Karpas-422 (cell line): ENCODE data around the gene GRK6. TPM values are rescaled to one million over a fixed set of nuclear protein-coding genes. Genes with fewer than 3 reads are reported as not detected.

ENCODE experiments used
- DNase-seq: peaks from one replicate; pipeline ENCODE4 v3.0.0-alpha.2; 2015
- H2AFZ ChIP-seq: fragments of 200-600 bp; sonication (generic); 2 replicates; pipeline ENCODE4 v1.6.1; 2014; ENCODE audit warnings: antibody characterized with exemption, low read length, mixed read lengths
- H3K27ac ChIP-seq: fragments of 200-600 bp; sonication (generic); 2 replicates; pipeline ENCODE4 v1.5.1; 2014; ENCODE audit warnings: mild to moderate bottlenecking, low read length, moderate library complexity
- H3K27me3 ChIP-seq: fragments of 200-600 bp; sonication (generic); 2 replicates; pipeline ENCODE4 v1.6.1; 2014; ENCODE audit warnings: low read length, mixed read lengths
- H3K36me3 ChIP-seq: fragments of 200-600 bp; sonication (generic); 2 replicates; pipeline ENCODE4 v1.6.1; 2014; ENCODE audit warnings: low read length, mixed read lengths; ENCODE audit not compliant: insufficient read depth
- H3K4me1 ChIP-seq: fragments of 200-600 bp; sonication (generic); 2 replicates; pipeline ENCODE4 v1.6.1; 2014; ENCODE audit warnings: mild to moderate bottlenecking, low read length, mixed read lengths
- H3K4me2 ChIP-seq: fragments of 200-600 bp; sonication (generic); 2 replicates; pipeline ENCODE4 v1.6.1; 2014; ENCODE audit warnings: low read length, low read depth, mild to moderate bottlenecking; ENCODE audit not compliant: poor library complexity, severe bottlenecking
- H3K4me3 ChIP-seq: fragments of 200-600 bp; sonication (generic); 2 replicates; pipeline ENCODE4 v1.5.1; 2014; ENCODE audit warnings: mild to moderate bottlenecking, antibody characterized with exemption, low read length, mixed read lengths
- H3K79me2 ChIP-seq: fragments of 200-600 bp; sonication (generic); 2 replicates; pipeline ENCODE4 v1.6.1; 2014; ENCODE audit warnings: mild to moderate bottlenecking, low read length, mixed read lengths
- H3K9ac ChIP-seq: fragments of 200-600 bp; sonication (generic); 2 replicates; pipeline ENCODE4 v1.6.0; 2014; ENCODE audit warnings: low read length
- H3K9me2 ChIP-seq: fragments of 200-600 bp; sonication (generic), shearing (Covaris generic); replicated peaks from 2 replicates; pipeline ENCODE4 v1.6.0; 2014; ENCODE audit warnings: mild to moderate bottlenecking, low read length, moderate library complexity; ENCODE audit not compliant: insufficient read depth
- H3K9me3 ChIP-seq: fragments of 300-700, 200-600 bp; sonication (generic); 2 replicates; pipeline ENCODE4 v1.6.1; 2014; ENCODE audit warnings: low read length, mixed read lengths
- H4K20me1 ChIP-seq: fragments of 200-600 bp; sonication (generic); 2 replicates; pipeline ENCODE4 v1.6.1; 2014; ENCODE audit warnings: mild to moderate bottlenecking, antibody characterized with exemption, low read length, low read depth; ENCODE audit not compliant: insufficient read depth
- total RNA-seq: library from RNA; depleted of rRNA; stranded (reverse); fragments of >200 nt; shearing (Covaris generic); gene quantifications from 2 replicates; pipeline ENCODE4 v1.2.3, GENCODE V29; 2014; ENCODE audit warnings: low replicate concordance

The GRK6 gene
- total RNA-seq, 1 experiment from 2014 or later, result 45.5 TPM

GRCh38 chr5:177455036-177455660 is 28.7 kb downstream of the GRK6 start:
- H3K4me3 ChIP-seq, result peak overlapping the region; percentile 89
- H3K79me2 ChIP-seq, result peaks cover 12% of the 10 kb centered on the region
- H3K4me1 ChIP-seq, result peaks cover 70% of the 10 kb centered on the region
- H3K36me3 ChIP-seq, result no peaks in the 10 kb centered on the region
- H4K20me1 ChIP-seq, result peaks cover 8% of the 10 kb centered on the region; the same call in 1 of the 2 replicates
- peak overlapping the region; percentile 65; the same call in 1 of the 2 replicates for H2AFZ ChIP-seq
- H3K27ac ChIP-seq, result peak overlapping the region; percentile 86
- H3K9me3 ChIP-seq, result no peaks in the 10 kb centered on the region
- H3K4me2 ChIP-seq, result peak overlapping the region; percentile 87
- no peaks in the 10 kb centered on the region for H3K9me2 ChIP-seq
- peak; percentile 94 for DNase-seq
- H3K27me3 ChIP-seq, result no peaks in the 10 kb centered on the region
- H3K9ac ChIP-seq, result peak overlapping the region; percentile 89

- Histone ChIP-seq H3K36me3 (no peaks in the 10 kb centered on the region), H3K27ac (peak overlapping the region; percentile 86), H2AFZ (peak overlapping the region; percentile 65; the same call in 1 of the 2 replicates), H3K4me3 (peak overlapping the region; percentile 89), H3K4me2 (peak overlapping the region; percentile 87), H3K79me2 (peaks cover 8% of the 10 kb centered on the region), H3K4me1 (peaks cover 62% of the 10 kb centered on the region), H3K9ac (peak overlapping the region; percentile 89), H3K9me2 (no peaks in the 10 kb centered on the region), H4K20me1 (peaks cover 8% of the 10 kb centered on the region; the same call in 1 of the 2 replicates), H3K9me3 (no peaks in the 10 kb centered on the region), H3K27me3 (no peaks in the 10 kb centered on the region)
- peak; percentile 98 for DNase-seq
Measured at GRCh38 chr5:177455661-177456590, 29.4 kb downstream of the GRK6 start.

GRCh38 chr5:177456591-177456964 is 30.1 kb downstream of the GRK6 start:
- Histone ChIP-seq H3K79me2 (peaks cover 8% of the 10 kb centered on the region), H3K27me3 (no peaks in the 10 kb centered on the region), H3K9ac (peak overlapping the region; percentile 53), H3K9me3 (no peaks in the 10 kb centered on the region), H3K4me1 (peaks cover 60% of the 10 kb centered on the region), H2AFZ (no peak overlapping the region), H3K27ac (peak overlapping the region; percentile 53), H4K20me1 (peaks cover 8% of the 10 kb centered on the region; the same call in 1 of the 2 replicates), H3K4me3 (peak overlapping the region; percentile 51; the same call in 1 of the 2 replicates), H3K36me3 (no peaks in the 10 kb centered on the region), H3K4me2 (peak overlapping the region; percentile 87), H3K9me2 (no peaks in the 10 kb centered on the region)
- DNase-seq, result no peak

- Histone ChIP-seq H3K27ac (peak overlapping the region; percentile 53), H3K4me1 (peaks cover 57% of the 10 kb centered on the region), H3K27me3 (no peaks in the 10 kb centered on the region), H3K9me2 (no peaks in the 10 kb centered on the region), H4K20me1 (peaks cover 8% of the 10 kb centered on the region; the same call in 1 of the 2 replicates), H3K4me3 (peak overlapping the region; percentile 51; the same call in 1 of the 2 replicates), H2AFZ (no peak overlapping the region), H3K9ac (peak overlapping the region; percentile 53), H3K4me2 (peak overlapping the region; percentile 87), H3K79me2 (peaks cover 8% of the 10 kb centered on the region), H3K9me3 (no peaks in the 10 kb centered on the region), H3K36me3 (no peaks in the 10 kb centered on the region)
- peak; percentile 98 for DNase-seq
Measured at GRCh38 chr5:177456976-177457851, 30.7 kb downstream of the GRK6 start.

GRCh38 chr5:177457852-177458681 is 31.6 kb downstream of the GRK6 start:
- peaks cover 3% of the 10 kb centered on the region for H3K79me2 ChIP-seq
- H3K9ac ChIP-seq, result no peak overlapping the region
- no peak for DNase-seq
- H3K9me2 ChIP-seq, result no peaks in the 10 kb centered on the region
- no peak overlapping the region for H3K4me2 ChIP-seq
- no peak overlapping the region for H3K4me3 ChIP-seq
- peaks cover 8% of the 10 kb centered on the region; the same call in 1 of the 2 replicates for H4K20me1 ChIP-seq
- no peaks in the 10 kb centered on the region for H3K27me3 ChIP-seq
- H3K27ac ChIP-seq, result no peak overlapping the region
- H3K36me3 ChIP-seq, result no peaks in the 10 kb centered on the region
- H2AFZ ChIP-seq, result no peak overlapping the region
- peaks cover 49% of the 10 kb centered on the region for H3K4me1 ChIP-seq
- no peaks in the 10 kb centered on the region for H3K9me3 ChIP-seq

- Histone ChIP-seq H3K4me1 (peaks cover 41% of the 10 kb centered on the region), H3K27me3 (no peaks in the 10 kb centered on the region), H3K4me2 (no peak overlapping the region), H4K20me1 (peaks cover 8% of the 10 kb centered on the region; the same call in 1 of the 2 replicates), H3K9me3 (no peaks in the 10 kb centered on the region), H3K27ac (no peak overlapping the region), H2AFZ (no peak overlapping the region), H3K9me2 (no peaks in the 10 kb centered on the region), H3K9ac (no peak overlapping the region), H3K36me3 (no peaks in the 10 kb centered on the region), H3K79me2 (no peaks in the 10 kb centered on the region), H3K4me3 (no peak overlapping the region)
- peak; percentile 77 for DNase-seq
Measured at GRCh38 chr5:177458912-177459350, 32.5 kb downstream of the GRK6 start.

GRCh38 chr5:177459357-177459756 is 32.9 kb downstream of the GRK6 start:
- Histone ChIP-seq H3K79me2 (no peaks in the 10 kb centered on the region), H3K36me3 (no peaks in the 10 kb centered on the region), H3K4me2 (no peak overlapping the region), H3K9me3 (no peaks in the 10 kb centered on the region), H4K20me1 (peaks cover 8% of the 10 kb centered on the region; the same call in 1 of the 2 replicates), H3K27me3 (no peaks in the 10 kb centered on the region), H3K4me3 (no peak overlapping the region), H3K4me1 (peaks cover 38% of the 10 kb centered on the region), H3K27ac (no peak overlapping the region), H3K9ac (no peak overlapping the region), H2AFZ (no peak overlapping the region), H3K9me2 (no peaks in the 10 kb centered on the region)
- DNase-seq, result no peak
